Mesothelial cell of epicardium (in vitro differentiated cells): ENCODE measurements around the gene OBSCN. TPM values are rescaled to one million over a fixed set of nuclear protein-coding genes. Genes with fewer than 3 reads are reported as not detected.
A peak's percentile ranks its signal among the peaks of the same experiment; 100 is the strongest.

ENCODE experiments used
- DNase-seq, 2 experiments: peaks; one replicate each; pipeline ENCODE4 v3.0.0; 2021; ENCODE audit warnings: low spot score in 2 of 2; ENCODE audit not compliant: unreplicated experiment in 2 of 2
- H3K27ac Mint-ChIP-seq: 2 replicates; pipeline ENCODE4 v1.8.0; 2021; ENCODE audit warnings: mixed read lengths
- H3K27me3 Mint-ChIP-seq: 2 replicates; pipeline ENCODE4 v1.8.0; 2021; ENCODE audit warnings: low read depth, mixed read lengths
- H3K36me3 Mint-ChIP-seq: 2 replicates; pipeline ENCODE4 v1.8.0; 2021; ENCODE audit warnings: mixed read lengths
- H3K4me1 Mint-ChIP-seq: 2 replicates; pipeline ENCODE4 v1.8.0; 2021; ENCODE audit warnings: mixed read lengths
- H3K4me3 Mint-ChIP-seq: 2 replicates; pipeline ENCODE4 v1.8.0; 2021; ENCODE audit warnings: mild to moderate bottlenecking, moderate library complexity, mixed read lengths
- H3K9me3 Mint-ChIP-seq: 2 replicates; pipeline ENCODE4 v1.8.0; 2021; ENCODE audit warnings: mixed read lengths
- total RNA-seq: library from RNA; stranded (reverse); gene quantifications from 3 replicates; pipeline ENCODE4 v1.2.1, GENCODE V29; 2021
- TF ChIP-seq, protein P1 (sequence below): fragments of 200-600 bp; sonication (generic); IDR thresholded peaks from one replicate; pipeline ENCODE4 v1.5.0; 2021; ENCODE audit warnings: antibody characterized with exemption; ENCODE audit not compliant: unreplicated experiment

Gene OBSCN
- total RNA-seq, 1 donor from 2014 or later, result 113 TPM

DNA sequence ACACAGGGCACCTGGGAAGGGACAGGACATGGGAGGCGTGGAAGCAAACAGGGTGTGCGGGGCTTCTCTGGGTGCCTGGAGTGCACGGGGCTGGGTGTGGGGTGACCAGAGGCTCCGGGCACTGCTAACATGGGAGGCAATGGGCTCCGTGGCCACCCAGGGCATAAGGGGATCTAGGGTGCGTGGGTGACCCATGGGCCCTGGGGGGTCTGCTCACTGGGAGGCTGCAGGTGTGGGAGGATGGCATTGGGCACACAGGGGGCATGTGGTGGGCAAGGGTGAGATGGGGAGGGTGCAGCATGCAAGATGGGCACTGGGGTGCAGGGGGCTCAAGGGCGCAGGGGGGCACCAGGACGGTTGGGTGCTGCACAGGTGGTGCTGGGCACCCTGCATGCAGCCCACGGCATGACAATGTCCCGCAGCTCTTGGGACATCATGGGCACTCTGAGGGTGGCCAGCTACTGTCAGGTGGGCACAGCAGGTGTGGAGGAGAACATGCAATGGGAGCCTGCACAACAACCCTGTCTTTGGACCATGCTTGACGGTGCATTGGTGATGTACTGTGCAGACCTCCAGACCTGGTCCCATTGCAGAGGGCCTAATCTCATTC is 183.7 kb downstream of the OBSCN start:
- TF ChIP-seq, protein P1, sequence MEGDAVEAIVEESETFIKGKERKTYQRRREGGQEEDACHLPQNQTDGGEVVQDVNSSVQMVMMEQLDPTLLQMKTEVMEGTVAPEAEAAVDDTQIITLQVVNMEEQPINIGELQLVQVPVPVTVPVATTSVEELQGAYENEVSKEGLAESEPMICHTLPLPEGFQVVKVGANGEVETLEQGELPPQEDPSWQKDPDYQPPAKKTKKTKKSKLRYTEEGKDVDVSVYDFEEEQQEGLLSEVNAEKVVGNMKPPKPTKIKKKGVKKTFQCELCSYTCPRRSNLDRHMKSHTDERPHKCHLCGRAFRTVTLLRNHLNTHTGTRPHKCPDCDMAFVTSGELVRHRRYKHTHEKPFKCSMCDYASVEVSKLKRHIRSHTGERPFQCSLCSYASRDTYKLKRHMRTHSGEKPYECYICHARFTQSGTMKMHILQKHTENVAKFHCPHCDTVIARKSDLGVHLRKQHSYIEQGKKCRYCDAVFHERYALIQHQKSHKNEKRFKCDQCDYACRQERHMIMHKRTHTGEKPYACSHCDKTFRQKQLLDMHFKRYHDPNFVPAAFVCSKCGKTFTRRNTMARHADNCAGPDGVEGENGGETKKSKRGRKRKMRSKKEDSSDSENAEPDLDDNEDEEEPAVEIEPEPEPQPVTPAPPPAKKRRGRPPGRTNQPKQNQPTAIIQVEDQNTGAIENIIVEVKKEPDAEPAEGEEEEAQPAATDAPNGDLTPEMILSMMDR, result no peak
- no peak overlapping the region for H3K4me3 Mint-ChIP-seq
- no peaks in the 10 kb centered on the region for H3K9me3 Mint-ChIP-seq
- H3K4me1 Mint-ChIP-seq, result peaks cover 5% of the 10 kb centered on the region
- no peak overlapping the region for H3K27ac Mint-ChIP-seq
- DNase-seq, result no peak
- H3K27me3 Mint-ChIP-seq, result no peaks in the 10 kb centered on the region
- H3K36me3 Mint-ChIP-seq, result peaks cover 7% of the 10 kb centered on the region

GRCh38 chr1:228392111-228392936 is 184.5 kb downstream of the OBSCN start:
- TF ChIP-seq, protein P1, result no peak
- H3K4me1 Mint-ChIP-seq, result peaks cover 5% of the 10 kb centered on the region
- H3K4me3 Mint-ChIP-seq, result no peak overlapping the region
- no peak overlapping the region for H3K27ac Mint-ChIP-seq
- no peaks in the 10 kb centered on the region for H3K9me3 Mint-ChIP-seq
- no peaks in the 10 kb centered on the region for H3K27me3 Mint-ChIP-seq
- peaks cover 8% of the 10 kb centered on the region for H3K36me3 Mint-ChIP-seq
- no peak for DNase-seq

DNA sequence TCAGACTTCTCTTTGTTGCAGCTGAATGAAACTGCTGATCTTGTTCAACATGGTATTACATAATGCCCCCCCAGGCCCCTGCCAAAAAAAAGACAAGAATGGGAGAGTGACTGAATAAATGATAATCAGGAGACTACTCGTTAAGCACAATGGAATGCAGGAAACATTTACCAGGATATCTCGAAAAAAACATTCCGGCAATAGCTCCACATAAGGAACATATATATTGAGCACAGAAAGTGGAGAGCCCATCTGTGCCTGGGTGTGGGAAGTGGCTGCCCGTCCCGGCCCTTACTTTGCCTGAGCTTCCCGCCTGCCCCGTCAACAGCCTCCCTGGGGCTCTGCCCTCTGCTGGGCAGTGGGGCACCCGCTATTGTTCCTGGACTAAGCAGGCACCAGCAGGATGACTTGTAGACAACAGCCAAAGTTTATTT is 185.4 kb downstream of the OBSCN start:
- peaks cover 5% of the 10 kb centered on the region for H3K4me1 Mint-ChIP-seq
- H3K36me3 Mint-ChIP-seq, result peaks cover 11% of the 10 kb centered on the region
- H3K27ac Mint-ChIP-seq, result peak overlapping the region; percentile 57
- DNase-seq, result no peak
- TF ChIP-seq, protein P1, result no peak
- no peaks in the 10 kb centered on the region for H3K9me3 Mint-ChIP-seq
- H3K4me3 Mint-ChIP-seq, result no peak overlapping the region
- no peaks in the 10 kb centered on the region for H3K27me3 Mint-ChIP-seq

DNA sequence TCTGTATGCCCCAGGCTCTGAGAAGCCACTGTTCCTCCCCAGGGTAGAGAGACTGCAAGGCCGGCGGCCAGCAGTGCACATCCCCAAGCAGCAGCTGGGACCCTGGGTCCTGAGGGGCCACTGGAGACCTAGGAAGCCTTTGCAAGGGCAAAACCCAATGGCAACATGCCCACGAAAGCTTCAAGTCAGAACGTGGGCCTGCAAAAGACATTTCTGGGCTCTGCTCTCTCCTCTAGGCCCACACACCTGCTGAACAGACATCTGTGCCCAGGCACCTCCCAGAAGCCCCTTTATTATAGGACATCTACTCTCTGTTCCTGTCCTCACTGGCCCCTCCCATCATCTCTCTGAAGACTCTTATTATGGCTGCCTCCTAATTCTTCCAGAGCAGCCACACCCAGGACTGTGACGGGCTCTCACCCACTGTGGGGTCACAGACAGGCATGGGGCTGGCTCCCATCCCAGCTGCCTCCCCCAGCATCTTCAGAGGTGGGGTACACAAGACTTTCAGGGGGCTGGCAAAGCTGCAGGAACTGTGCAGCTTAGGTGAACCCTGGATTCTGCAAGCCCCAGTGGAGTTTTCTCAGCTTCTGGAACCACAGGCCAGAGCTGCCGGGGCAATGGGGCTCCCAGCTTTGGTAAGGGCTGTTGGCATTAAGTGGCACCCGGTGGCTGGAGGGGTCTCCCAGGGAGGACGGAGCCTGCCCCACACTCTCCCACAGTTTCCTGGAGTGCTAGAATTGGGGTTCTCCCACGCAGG is 186.1 kb downstream of the OBSCN start:
- Mint-ChIP-seq H3K9me3 (no peaks in the 10 kb centered on the region), H3K4me1 (peaks cover 5% of the 10 kb centered on the region), H3K27me3 (no peaks in the 10 kb centered on the region), H3K4me3 (no peak overlapping the region), H3K27ac (peak overlapping the region; percentile 57), H3K36me3 (peaks cover 11% of the 10 kb centered on the region)
- DNase-seq, result no peak
- TF ChIP-seq, protein P1, result no peak

DNA sequence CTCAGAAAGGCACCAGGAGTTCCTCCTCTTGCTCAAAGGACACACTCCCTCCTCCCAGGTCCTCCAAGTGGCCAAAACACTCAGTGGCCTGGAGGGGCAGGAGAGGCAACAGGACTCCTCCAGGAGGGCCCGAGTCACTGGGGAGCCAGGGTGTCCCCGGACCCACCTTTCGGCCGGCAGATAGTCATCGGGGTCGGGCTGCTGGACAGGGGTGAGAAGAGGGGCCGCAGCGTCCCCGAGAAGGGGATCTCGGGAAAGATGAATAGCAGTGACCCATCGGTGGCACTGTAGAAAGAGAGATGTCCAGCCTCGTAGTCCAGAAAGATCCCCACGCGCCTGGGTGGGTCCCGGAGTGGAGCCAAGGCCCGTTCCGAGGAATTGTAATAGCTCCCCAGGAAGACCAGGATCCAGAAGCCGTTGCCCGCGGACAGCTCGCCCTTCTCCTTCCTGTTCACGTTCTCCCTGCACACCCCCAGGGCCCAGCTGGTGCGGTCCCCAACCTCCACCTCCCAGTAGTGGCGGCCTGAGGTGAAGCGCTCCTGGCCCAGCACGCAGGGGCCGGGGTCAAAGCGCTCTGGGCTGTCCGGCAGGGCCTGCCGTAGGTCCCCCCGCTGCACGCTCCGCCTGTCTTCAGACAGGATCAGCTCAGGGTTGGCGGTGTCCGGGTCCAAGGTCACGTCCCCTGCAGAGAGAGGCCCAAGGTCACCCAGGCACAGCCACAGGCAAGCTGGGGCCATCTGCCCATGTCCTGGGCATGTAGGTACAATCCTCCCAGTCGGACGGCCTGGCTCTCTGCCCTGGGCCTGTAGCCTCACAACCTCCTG is 186.9 kb downstream of the OBSCN start:
- H3K27ac Mint-ChIP-seq, result no peak overlapping the region
- H3K36me3 Mint-ChIP-seq, result peaks cover 11% of the 10 kb centered on the region
- TF ChIP-seq, protein P1, result no peak
- H3K4me3 Mint-ChIP-seq, result no peak overlapping the region
- DNase-seq, result no peak
- peaks cover 5% of the 10 kb centered on the region for H3K4me1 Mint-ChIP-seq
- H3K27me3 Mint-ChIP-seq, result no peaks in the 10 kb centered on the region
- no peaks in the 10 kb centered on the region for H3K9me3 Mint-ChIP-seq
